DND-41 (cell line): ENCODE data around the gene GNB1L.
A peak's percentile ranks its signal among the peaks of the same experiment; 100 is the strongest.

ENCODE experiments used
- ATAC-seq: fragments of 200-7000 bp; cut with Tn5 transposase; 3 replicates; pipeline ENCODE4 v1.9.1; 2021; ENCODE audit warnings: low read depth; ENCODE audit not compliant: insufficient read depth
- DNase-seq: peaks from one replicate; pipeline ENCODE4 v3.0.0-alpha.2; 2020
- H2AFZ ChIP-seq: 2 replicates; pipeline ENCODE4 v1.6.0; 2012; ENCODE audit warnings: low read depth, low read length
- H3K27ac ChIP-seq: 2 replicates; pipeline ENCODE4 v1.5.1; 2012; ENCODE audit warnings: low read length, inconsistent platforms
- H3K27me3 ChIP-seq: fragments of 200-600 bp; sonication (generic); 2 replicates; pipeline ENCODE4 v1.6.0; 2012; ENCODE audit warnings: low read length, mild to moderate bottlenecking, inconsistent platforms; ENCODE audit not compliant: insufficient read depth, poor library complexity
- H3K36me3 ChIP-seq: 2 replicates; pipeline ENCODE4 v1.5.1; 2012; ENCODE audit warnings: low read length, inconsistent platforms; ENCODE audit not compliant: insufficient read depth
- H3K4me1 ChIP-seq: 2 replicates; pipeline ENCODE4 v1.5.1; 2012; ENCODE audit warnings: mild to moderate bottlenecking, low read length; ENCODE audit not compliant: insufficient read depth
- H3K4me2 ChIP-seq: 2 replicates; pipeline ENCODE4 v1.6.0; 2012; ENCODE audit warnings: mild to moderate bottlenecking, moderate library complexity, low read length, inconsistent platforms; ENCODE audit not compliant: insufficient read depth
- H3K4me3 ChIP-seq, 2 experiments: fragments of 200-600 bp in 1 of 2; shearing (Covaris generic) in 1 of 2; 2 replicates each; pipeline ENCODE4 v1.5.1; 2012 to 2016; ENCODE audit warnings: inconsistent platforms in 2 of 2, low read length in 2 of 2, mild to moderate bottlenecking in 2 of 2, low read depth in 1 of 2, moderate library complexity in 1 of 2
- H3K79me2 ChIP-seq: 2 replicates; pipeline ENCODE4 v1.6.0; 2012; ENCODE audit warnings: low read length, inconsistent platforms; ENCODE audit not compliant: insufficient read depth
- H3K9ac ChIP-seq: 2 replicates; pipeline ENCODE4 v1.6.0; 2012; ENCODE audit warnings: low read depth, mild to moderate bottlenecking, inconsistent platforms, low read length, moderate library complexity
- H3K9me3 ChIP-seq: 2 replicates; pipeline ENCODE4 v1.5.1; 2012; ENCODE audit warnings: low read length, moderate library complexity, mild to moderate bottlenecking, inconsistent platforms; ENCODE audit not compliant: insufficient read depth, severe bottlenecking
- H4K20me1 ChIP-seq: 2 replicates; pipeline ENCODE4 v1.6.0; 2012; ENCODE audit warnings: low read length; ENCODE audit not compliant: insufficient read depth
- CTCF ChIP-seq: IDR thresholded peaks from 2 replicates; pipeline ENCODE4 v1.5.1; 2012; ENCODE audit warnings: borderline replicate concordance, low read length, moderate library complexity, mild to moderate bottlenecking; ENCODE audit not compliant: poor library complexity, severe bottlenecking; ENCODE audit errors: extremely low read depth
- EZH2 ChIP-seq: IDR thresholded peaks from 3 replicates; pipeline ENCODE4 v1.6.1; 2012; ENCODE audit warnings: borderline replicate concordance, low read depth, mild to moderate bottlenecking, moderate library complexity, low read length, inconsistent platforms; ENCODE audit not compliant: severe bottlenecking

Gene GNB1L

GRCh38 chr22:19893363-19893762 is 38.7 kb upstream of the GNB1L start:
- ATAC-seq: no peak
- H3K4me3 ChIP-seq: peak overlapping the region in 1 of 2 experiments; percentile 41; a peak in 2 of 4 replicates
- H3K4me2 ChIP-seq: peak overlapping the region; percentile 58
- peak overlapping the region; percentile 65 for H3K9ac ChIP-seq
- TF ChIP-seq EZH2: no peak
- no peak for TF ChIP-seq CTCF
- no peaks in the 10 kb centered on the region for H3K9me3 ChIP-seq
- H3K4me1 ChIP-seq: peaks cover 82% of the 10 kb centered on the region
- no peaks in the 10 kb centered on the region for H4K20me1 ChIP-seq
- H2AFZ ChIP-seq: peak overlapping the region; percentile 67
- no peak for DNase-seq
- peaks cover 10% of the 10 kb centered on the region for H3K36me3 ChIP-seq
- peaks cover 6% of the 10 kb centered on the region; the same call in 1 of the 2 replicates for H3K79me2 ChIP-seq
- H3K27me3 ChIP-seq: no peaks in the 10 kb centered on the region
- H3K27ac ChIP-seq: peak overlapping the region; percentile 100

GRCh38 chr22:19892925-19893324 is 38.3 kb upstream of the GNB1L start:
- peak; percentile 30 for DNase-seq
- Histone ChIP-seq H2AFZ (peak overlapping the region; percentile 67), H3K9ac (peak overlapping the region; percentile 65), H3K4me2 (peak overlapping the region; percentile 58), H4K20me1 (no peaks in the 10 kb centered on the region), H3K9me3 (no peaks in the 10 kb centered on the region), H3K27ac (peak overlapping the region; percentile 100), H3K4me1 (peaks cover 83% of the 10 kb centered on the region), H3K27me3 (no peaks in the 10 kb centered on the region), H3K79me2 (peaks cover 6% of the 10 kb centered on the region; the same call in 1 of the 2 replicates), H3K36me3 (peaks cover 8% of the 10 kb centered on the region), H3K4me3 (peak overlapping the region in 1 of 2 experiments; percentile 41; a peak in 2 of 4 replicates)
- ATAC-seq: no peak
- TF ChIP-seq CTCF: no peak
- TF ChIP-seq EZH2: no peak

GRCh38 chr22:19892257-19892879 is 37.7 kb upstream of the GNB1L start:
- no peaks in the 10 kb centered on the region for H3K9me3 ChIP-seq
- H3K4me2 ChIP-seq: peak overlapping the region; percentile 58
- H2AFZ ChIP-seq: peak overlapping the region; percentile 67
- peaks cover 4% of the 10 kb centered on the region; the same call in 1 of the 2 replicates for H3K36me3 ChIP-seq
- peak overlapping the region; percentile 100 for H3K27ac ChIP-seq
- DNase-seq (peak; percentile 85), ATAC-seq (peak; percentile 53)
- H3K79me2 ChIP-seq: peaks cover 6% of the 10 kb centered on the region; the same call in 1 of the 2 replicates
- no peaks in the 10 kb centered on the region for H4K20me1 ChIP-seq
- H3K4me3 ChIP-seq: peak overlapping the region in 1 of 2 experiments; percentile 41; a peak in 2 of 4 replicates
- no peaks in the 10 kb centered on the region for H3K27me3 ChIP-seq
- peak overlapping the region; percentile 65 for H3K9ac ChIP-seq
- H3K4me1 ChIP-seq: peaks cover 89% of the 10 kb centered on the region
- TF ChIP-seq CTCF: no peak
- no peak for TF ChIP-seq EZH2
